GM19043 (cell line): ENCODE measurements around the gene CARM1.
"Not testable (repeated sequence)": the region's sequence is repeated elsewhere in the genome, so short reads cannot be mapped to it uniquely, and the experiment has no call there.

Experiments
- ATAC-seq: cut with Tn5 transposase; IDR thresholded peaks from one replicate; pipeline ENCODE4 v1.9.1; 2021; ENCODE audit warnings: low read depth; ENCODE audit not compliant: unreplicated experiment

Gene CARM1

GRCh38 chr19:10872546-10873107, 1.3 kb downstream of the CARM1 start:
- no peak for ATAC-seq

- no peak for ATAC-seq
Measured at GRCh38 chr19:10874024-10874423, 2.7 kb downstream of the CARM1 start.

GRCh38 chr19:10876459-10877240, 5.3 kb downstream of the CARM1 start:
- peak; percentile 49 for ATAC-seq

GRCh38 chr19:10877608-10878007, 6.3 kb downstream of the CARM1 start:
- not testable (repeated sequence) for ATAC-seq

GRCh38 chr19:10878253-10878652, 6.9 kb downstream of the CARM1 start:
- no peak for ATAC-seq

- ATAC-seq: no peak
Measured at GRCh38 chr19:10881403-10882107, 10.2 kb downstream of the CARM1 start.

- no peak for ATAC-seq
Measured at GRCh38 chr19:10882108-10882457, 10.7 kb downstream of the CARM1 start.

GRCh38 chr19:10884274-10884673, 12.9 kb downstream of the CARM1 start:
- no peak for ATAC-seq

GRCh38 chr19:10885201-10886169, 14.1 kb downstream of the CARM1 start:
- ATAC-seq: no peak

GRCh38 chr19:10887616-10888367, 16.4 kb downstream of the CARM1 start:
- ATAC-seq: no peak

GRCh38 chr19:10888421-10888866, 17.1 kb downstream of the CARM1 start:
- ATAC-seq: no peak

GRCh38 chr19:10889880-10890279, 18.5 kb downstream of the CARM1 start:
- ATAC-seq: no peak

- no peak for ATAC-seq
Measured at GRCh38 chr19:10891405-10892086, 20.2 kb downstream of the CARM1 start.

GRCh38 chr19:10892256-10892655, 20.9 kb downstream of the CARM1 start:
- ATAC-seq: no peak

GRCh38 chr19:10894911-10895213, 23.5 kb downstream of the CARM1 start:
- ATAC-seq: no peak

- no peak for ATAC-seq
Measured at GRCh38 chr19:10895363-10895762, 24.0 kb downstream of the CARM1 start.

- ATAC-seq: no peak
Measured at GRCh38 chr19:10895920-10896319, 24.6 kb downstream of the CARM1 start.

GRCh38 chr19:10896851-10897526, 25.6 kb downstream of the CARM1 start:
- ATAC-seq: no peak

GRCh38 chr19:10898633-10899032, 27.3 kb downstream of the CARM1 start:
- no peak for ATAC-seq
